Sigmoid colon (tissue), 3 donors: ENCODE data around the gene GRIK3.

ENCODE experiments used
- POLR2A ChIP-seq, 2 donors: fragments of 450-650 bp; IDR thresholded peaks; one replicate each; pipeline ENCODE4 v1.6.1; 2016; ENCODE audit warnings: antibody characterized with exemption in 2 of 2, mild to moderate bottlenecking in 2 of 2, moderate library complexity in 2 of 2
- TF ChIP-seq, protein P1 (sequence below), 4 experiments: fragments of 450-650 bp in 3 of 4; fragments of 200-600 bp in 1 of 4; IDR thresholded peaks; one replicate each; pipeline ENCODE4 v1.5.1; 2016 to 2019; ENCODE audit warnings: antibody characterized with exemption in 4 of 4, mild to moderate bottlenecking in 3 of 4, moderate library complexity in 2 of 4

GRCh38 chr1:37051346-37051745 is 17.0 kb upstream of the GRIK3 start:
- TF ChIP-seq, protein P1, sequence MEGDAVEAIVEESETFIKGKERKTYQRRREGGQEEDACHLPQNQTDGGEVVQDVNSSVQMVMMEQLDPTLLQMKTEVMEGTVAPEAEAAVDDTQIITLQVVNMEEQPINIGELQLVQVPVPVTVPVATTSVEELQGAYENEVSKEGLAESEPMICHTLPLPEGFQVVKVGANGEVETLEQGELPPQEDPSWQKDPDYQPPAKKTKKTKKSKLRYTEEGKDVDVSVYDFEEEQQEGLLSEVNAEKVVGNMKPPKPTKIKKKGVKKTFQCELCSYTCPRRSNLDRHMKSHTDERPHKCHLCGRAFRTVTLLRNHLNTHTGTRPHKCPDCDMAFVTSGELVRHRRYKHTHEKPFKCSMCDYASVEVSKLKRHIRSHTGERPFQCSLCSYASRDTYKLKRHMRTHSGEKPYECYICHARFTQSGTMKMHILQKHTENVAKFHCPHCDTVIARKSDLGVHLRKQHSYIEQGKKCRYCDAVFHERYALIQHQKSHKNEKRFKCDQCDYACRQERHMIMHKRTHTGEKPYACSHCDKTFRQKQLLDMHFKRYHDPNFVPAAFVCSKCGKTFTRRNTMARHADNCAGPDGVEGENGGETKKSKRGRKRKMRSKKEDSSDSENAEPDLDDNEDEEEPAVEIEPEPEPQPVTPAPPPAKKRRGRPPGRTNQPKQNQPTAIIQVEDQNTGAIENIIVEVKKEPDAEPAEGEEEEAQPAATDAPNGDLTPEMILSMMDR (IDR thresholded peaks at IDR 0.05): no peak
- no peak for TF ChIP-seq POLR2A (IDR thresholded peaks at IDR 0.05)
